ENCODE results near the gene PPM1H.

The PPM1H gene

DNA sequence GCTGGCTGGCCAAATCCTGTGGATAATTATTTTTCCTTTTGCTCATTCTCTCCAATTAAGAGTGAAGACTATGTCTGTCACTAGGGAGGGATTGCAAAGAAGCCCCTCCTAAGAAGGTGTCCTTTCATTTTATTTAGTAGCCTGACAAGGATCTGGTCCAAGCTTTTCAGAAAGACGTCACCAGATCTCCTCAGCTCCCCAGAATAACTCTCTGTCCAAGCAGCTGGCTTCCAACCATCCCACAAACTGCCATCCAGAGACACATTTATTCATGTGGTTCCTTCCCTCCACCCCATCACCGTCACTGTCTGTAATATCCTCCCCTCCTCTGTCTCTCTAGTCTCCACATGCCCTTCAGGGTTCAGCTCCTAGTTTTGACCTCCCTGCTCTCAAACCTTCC, 69.9 kb downstream of the PPM1H start:
- Mint-ChIP-seq H3K36me3 (ENCODE audit: low read depth) (no peaks in the 10 kb centered on the region), H3K4me1 (ENCODE audit: low read depth) (no peaks in the 10 kb centered on the region), H3K4me3 (no peak overlapping the region), H3K27me3 (no peaks in the 10 kb centered on the region), H3K9me3 (no peaks in the 10 kb centered on the region), H3K27ac (no peak overlapping the region)
- intact Hi-C loops (cut with micrococcal nuclease) = no loop called here

DNA sequence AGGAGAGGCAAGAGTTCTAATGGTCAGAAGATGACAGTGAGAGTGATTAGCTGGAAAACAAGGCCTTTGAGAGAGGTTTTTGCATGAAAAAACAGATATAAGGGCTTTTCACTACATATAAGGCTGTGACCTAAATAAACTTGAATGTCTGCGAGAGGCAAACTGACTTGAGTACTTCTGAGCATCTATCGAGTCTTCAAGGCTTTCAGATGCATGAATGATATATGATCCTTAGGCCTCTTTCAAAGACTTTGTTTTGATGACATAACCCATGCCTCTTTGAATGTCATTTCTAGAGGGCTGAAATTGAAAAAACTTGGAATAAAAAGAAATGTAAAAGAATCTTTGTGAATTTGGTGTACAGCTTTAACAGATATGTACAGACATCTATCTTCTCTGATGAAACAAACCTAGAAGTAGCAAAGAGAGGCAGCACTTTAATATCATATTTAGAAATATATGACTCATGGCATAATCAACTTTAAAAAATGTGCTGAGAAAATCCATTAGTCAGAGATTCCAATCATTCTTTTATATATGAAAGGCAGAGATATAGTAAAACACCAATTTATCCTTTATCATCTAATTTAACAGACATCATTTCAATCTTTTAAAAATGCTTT, 72.6 kb downstream of the PPM1H start:
- intact Hi-C loops (cut with micrococcal nuclease) = no loop called here
- H3K9me3 Mint-ChIP-seq = no peaks in the 10 kb centered on the region

DNA sequence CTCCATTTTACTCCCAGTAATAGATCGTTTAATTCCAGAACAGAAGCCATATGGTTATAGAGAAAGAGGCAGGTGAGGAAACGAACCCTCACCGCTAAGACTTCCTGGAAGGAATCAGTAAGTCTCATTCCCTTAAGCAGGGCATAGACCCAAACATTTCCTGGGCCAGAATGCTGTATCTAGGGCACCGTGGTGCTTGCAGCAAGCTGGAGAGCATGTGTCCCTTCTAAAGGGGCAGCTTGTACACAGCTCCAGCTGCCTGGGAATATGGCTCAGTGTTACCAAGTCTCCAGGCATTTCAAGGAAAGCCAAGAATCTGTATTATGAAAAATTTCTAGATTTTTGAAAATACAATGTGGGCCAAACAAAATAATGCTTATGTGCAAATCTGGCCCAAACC, 73.4 kb downstream of the PPM1H start:
- no peaks in the 10 kb centered on the region for H3K36me3 Mint-ChIP-seq (ENCODE audit: low read depth)
- intact Hi-C loops (cut with micrococcal nuclease) = no loop called here
- no peaks in the 10 kb centered on the region for H3K9me3 Mint-ChIP-seq
- H3K4me1 Mint-ChIP-seq (ENCODE audit: low read depth) = peaks cover 6% of the 10 kb centered on the region
- no peak overlapping the region for H3K27ac Mint-ChIP-seq
- H3K4me3 Mint-ChIP-seq = no peak overlapping the region
- H3K27me3 Mint-ChIP-seq = no peaks in the 10 kb centered on the region

More for the DNA sequence above, 72.6 kb downstream of the PPM1H start:
- no peak overlapping the region for H3K4me3 Mint-ChIP-seq
- no peak overlapping the region for H3K27ac Mint-ChIP-seq
- H3K27me3 Mint-ChIP-seq = no peaks in the 10 kb centered on the region
- no peaks in the 10 kb centered on the region for H3K36me3 Mint-ChIP-seq (ENCODE audit: low read depth)
- peaks cover 6% of the 10 kb centered on the region for H3K4me1 Mint-ChIP-seq (ENCODE audit: low read depth)

DNA sequence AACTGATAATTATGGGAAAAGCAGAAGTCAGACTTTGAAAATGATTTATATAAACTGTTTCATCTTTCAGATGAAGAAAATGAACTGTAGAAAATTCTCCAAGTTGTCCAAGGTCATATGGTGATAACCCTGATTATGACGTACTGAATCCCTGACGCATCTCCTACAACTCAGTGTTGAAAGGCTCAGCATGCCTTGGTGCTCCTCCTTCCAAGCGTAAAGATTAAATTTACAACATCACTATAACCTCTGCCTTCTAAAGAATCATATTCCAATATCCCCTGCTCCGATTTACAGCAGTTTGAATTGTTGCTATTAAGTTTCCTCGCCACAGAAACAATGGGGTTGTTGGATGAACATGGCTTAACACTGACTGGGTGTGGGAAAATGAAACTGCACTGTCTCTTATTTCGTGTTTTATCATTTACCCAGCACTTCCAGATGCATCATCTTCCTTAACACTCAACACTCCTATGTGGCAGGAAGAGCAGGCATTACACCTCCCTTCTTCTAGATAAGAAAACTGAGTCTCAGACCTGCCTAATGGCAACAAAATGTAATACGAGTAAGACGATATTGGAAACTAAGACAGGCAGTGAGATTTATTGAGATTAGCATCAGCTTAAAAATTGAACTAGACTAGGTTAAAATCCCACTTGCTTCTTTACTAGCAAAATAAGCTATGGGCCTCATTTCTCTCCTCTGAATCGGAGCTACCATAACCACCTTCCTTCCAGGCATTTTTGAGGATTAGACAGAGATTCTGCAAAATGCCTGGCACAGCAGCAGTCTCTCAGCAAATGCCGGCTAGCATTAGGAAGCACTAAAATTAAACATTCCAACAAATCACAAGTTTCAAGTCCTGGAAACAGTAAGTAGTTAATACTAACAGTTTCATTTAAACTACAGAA, 74.2 kb downstream of the PPM1H start:
- H3K27ac Mint-ChIP-seq = no peak overlapping the region

DNA sequence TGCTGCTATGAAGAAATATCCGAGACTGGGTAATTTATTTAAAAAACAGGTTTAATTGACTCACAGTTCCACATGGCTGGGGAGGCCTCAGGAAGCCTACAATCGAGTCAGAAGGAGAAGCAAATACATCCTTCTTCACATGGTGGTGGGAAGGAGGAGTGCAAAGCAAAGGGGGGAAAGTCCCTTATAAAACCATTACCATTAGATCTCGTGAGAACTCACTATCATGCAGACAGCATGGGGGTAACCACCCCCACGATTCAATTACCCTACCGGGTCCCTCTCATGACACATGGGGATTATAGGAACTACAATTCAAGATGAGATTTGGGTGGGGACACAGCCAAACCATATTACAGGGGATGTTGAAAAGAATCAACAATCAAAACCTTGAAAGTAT, 74.9 kb downstream of the PPM1H start:
- H3K36me3 Mint-ChIP-seq (ENCODE audit: low read depth) = no peaks in the 10 kb centered on the region
- H3K4me1 Mint-ChIP-seq (ENCODE audit: low read depth) = peaks cover 6% of the 10 kb centered on the region
- no peaks in the 10 kb centered on the region for H3K27me3 Mint-ChIP-seq
- H3K27ac Mint-ChIP-seq = no peak overlapping the region
- H3K4me3 Mint-ChIP-seq = no peak overlapping the region
- intact Hi-C loops (cut with micrococcal nuclease) = no loop called here
- no peaks in the 10 kb centered on the region for H3K9me3 Mint-ChIP-seq

More for the DNA sequence above, 74.2 kb downstream of the PPM1H start:
- Mint-ChIP-seq H3K36me3 (ENCODE audit: low read depth) (no peaks in the 10 kb centered on the region), H3K27me3 (no peaks in the 10 kb centered on the region), H3K4me1 (ENCODE audit: low read depth) (peaks cover 6% of the 10 kb centered on the region), H3K4me3 (no peak overlapping the region), H3K9me3 (no peaks in the 10 kb centered on the region)
- intact Hi-C loops (cut with micrococcal nuclease) = no loop called here

DNA sequence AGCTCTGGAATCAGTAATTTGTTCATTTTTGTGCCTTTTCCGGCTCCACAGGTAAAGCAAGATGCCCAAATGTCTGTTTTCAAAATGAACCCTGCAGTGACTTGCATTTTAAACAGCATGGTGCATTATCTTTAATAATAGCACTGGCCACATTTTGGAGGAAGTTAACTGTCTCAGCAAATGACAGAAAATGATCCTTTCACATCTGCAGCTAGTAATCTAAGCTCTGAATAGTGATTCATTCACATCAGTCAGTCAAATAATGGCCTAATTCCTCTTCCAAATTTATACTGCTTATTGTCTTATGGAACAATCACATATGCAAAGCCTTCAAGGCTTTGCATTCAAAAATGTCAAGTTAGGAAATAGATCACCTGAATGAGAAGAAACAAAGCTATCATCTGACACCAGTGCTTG, 75.6 kb downstream of the PPM1H start:
- H3K27ac Mint-ChIP-seq = no peak overlapping the region
- no peaks in the 10 kb centered on the region for H3K9me3 Mint-ChIP-seq
- no peak overlapping the region for H3K4me3 Mint-ChIP-seq
- peaks cover 6% of the 10 kb centered on the region for H3K4me1 Mint-ChIP-seq (ENCODE audit: low read depth)
- H3K36me3 Mint-ChIP-seq (ENCODE audit: low read depth) = no peaks in the 10 kb centered on the region
- intact Hi-C loops (cut with micrococcal nuclease) = no loop called here
- H3K27me3 Mint-ChIP-seq = no peaks in the 10 kb centered on the region

DNA sequence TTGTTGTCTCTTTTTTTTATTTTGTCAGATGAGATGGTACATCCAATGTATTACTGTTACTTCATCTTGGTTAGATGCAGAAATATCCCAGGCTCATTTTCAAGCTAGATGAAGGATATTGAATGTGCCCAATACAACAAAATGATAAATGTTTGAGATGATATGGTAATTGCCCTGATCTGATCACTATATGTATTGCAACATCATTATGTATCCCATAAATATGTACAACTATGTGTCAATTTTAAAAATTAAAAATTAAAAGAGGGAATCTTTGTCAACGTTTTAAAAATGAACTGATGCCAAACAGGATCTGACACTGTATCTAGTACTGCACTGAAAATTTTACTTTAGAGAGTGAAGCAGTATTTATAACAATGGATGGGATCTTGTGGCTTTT, 78.5 kb downstream of the PPM1H start:
- H3K27me3 Mint-ChIP-seq = no peaks in the 10 kb centered on the region
- H3K36me3 Mint-ChIP-seq (ENCODE audit: low read depth) = no peaks in the 10 kb centered on the region
- H3K4me3 Mint-ChIP-seq = no peak overlapping the region
- H3K27ac Mint-ChIP-seq = no peak overlapping the region
- peaks cover 6% of the 10 kb centered on the region for H3K4me1 Mint-ChIP-seq (ENCODE audit: low read depth)
- intact Hi-C loops (cut with micrococcal nuclease) = no loop called here
- H3K9me3 Mint-ChIP-seq = no peaks in the 10 kb centered on the region

DNA sequence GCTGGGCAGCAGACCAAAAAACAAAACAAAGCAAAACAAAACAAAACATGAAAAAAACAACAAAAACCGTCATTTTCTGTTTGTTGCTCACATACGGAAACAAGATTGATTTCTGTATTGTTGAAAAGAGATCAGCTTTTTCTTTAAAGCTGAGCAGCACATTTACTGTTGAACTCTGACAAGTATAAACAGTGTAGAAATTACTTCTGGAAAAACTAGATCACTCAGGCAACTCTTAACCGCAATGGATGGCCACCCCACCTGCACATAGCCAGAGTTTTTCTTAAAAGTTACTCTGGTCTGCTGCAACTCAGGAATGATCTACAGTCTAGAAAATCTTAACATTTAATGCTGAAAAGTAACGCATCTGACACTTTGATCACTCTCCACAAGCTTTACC, 80.9 kb downstream of the PPM1H start:
- Mint-ChIP-seq H3K9me3 (no peaks in the 10 kb centered on the region), H3K36me3 (ENCODE audit: low read depth) (no peaks in the 10 kb centered on the region), H3K27me3 (no peaks in the 10 kb centered on the region), H3K4me1 (ENCODE audit: low read depth) (no peaks in the 10 kb centered on the region), H3K27ac (no peak overlapping the region), H3K4me3 (no peak overlapping the region)
- intact Hi-C loops (cut with micrococcal nuclease) = no loop called here

DNA sequence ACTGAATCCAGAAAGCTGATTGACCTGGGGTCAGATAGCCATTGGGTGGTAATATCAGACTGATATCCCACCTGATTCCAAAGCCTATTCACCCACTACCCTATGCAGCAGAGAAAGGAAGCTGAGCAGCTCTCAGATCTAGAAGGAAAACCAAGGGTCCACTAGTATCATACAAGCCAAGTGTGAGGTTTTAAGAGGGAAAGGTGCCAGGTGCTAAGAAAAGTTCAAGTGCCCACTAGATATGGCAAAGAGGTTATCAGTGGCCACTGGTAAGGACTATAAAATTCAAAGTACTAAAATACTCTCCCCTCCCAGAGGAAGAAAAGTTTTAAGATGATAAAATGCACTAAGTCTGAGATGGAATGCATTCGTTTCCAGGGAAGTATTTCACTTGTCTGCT, 85.6 kb downstream of the PPM1H start:
- H3K27ac Mint-ChIP-seq = no peak overlapping the region

DNA sequence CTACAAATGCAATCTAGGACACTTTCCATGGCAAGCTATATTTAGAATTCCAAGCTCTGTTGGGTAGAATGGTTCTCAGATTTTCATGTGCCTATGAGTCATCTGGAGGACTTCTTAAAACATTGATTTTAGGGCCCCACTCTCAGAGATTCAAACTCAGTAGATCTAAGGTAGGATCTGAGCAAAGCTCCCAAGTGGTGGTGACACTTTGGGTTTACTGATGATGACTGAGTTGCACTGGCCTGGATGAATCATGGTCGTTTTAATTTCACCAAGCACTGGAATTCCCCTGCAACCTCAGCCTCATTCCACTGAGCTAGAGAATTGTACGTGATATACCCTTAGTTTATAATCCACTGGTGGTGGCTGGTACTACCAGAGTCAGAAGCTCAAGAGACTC, 86.5 kb downstream of the PPM1H start:
- H3K4me3 Mint-ChIP-seq = no peak overlapping the region
- intact Hi-C loops (cut with micrococcal nuclease) = no loop called here
- no peak overlapping the region for H3K27ac Mint-ChIP-seq
- no peaks in the 10 kb centered on the region for H3K36me3 Mint-ChIP-seq (ENCODE audit: low read depth)
- peaks cover 12% of the 10 kb centered on the region for H3K4me1 Mint-ChIP-seq (ENCODE audit: low read depth)
- H3K9me3 Mint-ChIP-seq = no peaks in the 10 kb centered on the region
- no peaks in the 10 kb centered on the region for H3K27me3 Mint-ChIP-seq

More for the DNA sequence above, 85.6 kb downstream of the PPM1H start:
- H3K36me3 Mint-ChIP-seq (ENCODE audit: low read depth) = no peaks in the 10 kb centered on the region
- no peak overlapping the region for H3K4me3 Mint-ChIP-seq
- intact Hi-C loops (cut with micrococcal nuclease) = no loop called here
- H3K9me3 Mint-ChIP-seq = no peaks in the 10 kb centered on the region
- peaks cover 12% of the 10 kb centered on the region for H3K4me1 Mint-ChIP-seq (ENCODE audit: low read depth)
- H3K27me3 Mint-ChIP-seq = no peaks in the 10 kb centered on the region

DNA sequence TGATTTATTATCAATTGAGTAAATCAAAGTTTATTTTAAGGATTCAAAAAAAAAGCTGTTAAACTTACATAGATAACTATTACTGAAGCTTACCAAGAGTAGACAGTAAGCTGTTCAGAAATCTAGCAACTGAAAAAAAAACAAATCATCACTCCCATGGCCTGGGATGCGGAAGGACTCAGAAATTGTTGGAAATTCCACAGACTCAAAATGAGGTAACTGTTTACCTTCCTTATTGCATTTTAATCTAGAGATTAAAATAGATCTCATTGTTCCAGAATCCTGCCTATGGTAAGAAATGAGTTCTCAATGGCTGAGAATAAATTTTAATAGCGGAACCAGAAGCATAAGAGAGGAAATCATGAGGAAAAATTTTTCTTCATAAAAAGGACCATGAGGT, 87.2 kb downstream of the PPM1H start:
- H3K36me3 Mint-ChIP-seq (ENCODE audit: low read depth) = no peaks in the 10 kb centered on the region
- H3K4me3 Mint-ChIP-seq = no peak overlapping the region
- H3K27me3 Mint-ChIP-seq = no peaks in the 10 kb centered on the region
- H3K27ac Mint-ChIP-seq = no peak overlapping the region
- no peaks in the 10 kb centered on the region for H3K9me3 Mint-ChIP-seq
- intact Hi-C loops (cut with micrococcal nuclease) = no loop called here
- peaks cover 12% of the 10 kb centered on the region for H3K4me1 Mint-ChIP-seq (ENCODE audit: low read depth)

DNA sequence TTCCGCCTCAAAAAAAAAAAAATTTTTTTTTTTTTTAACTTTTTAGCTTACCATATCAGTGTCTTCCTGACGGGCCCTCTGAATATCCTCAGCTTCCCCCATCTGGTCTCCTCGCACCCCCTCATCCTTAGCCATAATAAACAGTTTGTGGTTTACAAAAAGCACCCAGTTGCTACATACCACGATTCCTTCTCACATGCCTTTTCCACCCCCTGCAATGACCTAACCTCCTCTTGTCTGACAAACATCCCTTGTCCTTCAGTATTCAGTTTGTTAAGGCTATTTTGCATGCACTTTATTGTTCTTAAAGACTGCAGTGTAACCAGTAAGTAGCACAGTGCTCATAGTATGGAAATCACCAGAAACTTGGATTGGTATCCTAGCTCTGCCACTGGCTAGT, 88.5 kb downstream of the PPM1H start:
- no peaks in the 10 kb centered on the region for H3K36me3 Mint-ChIP-seq (ENCODE audit: low read depth)
- intact Hi-C loops (cut with micrococcal nuclease) = no loop called here
- H3K4me3 Mint-ChIP-seq = no peak overlapping the region
- H3K4me1 Mint-ChIP-seq (ENCODE audit: low read depth) = peaks cover 17% of the 10 kb centered on the region
- H3K27me3 Mint-ChIP-seq = no peaks in the 10 kb centered on the region
- H3K27ac Mint-ChIP-seq = no peak overlapping the region
- no peaks in the 10 kb centered on the region for H3K9me3 Mint-ChIP-seq

DNA sequence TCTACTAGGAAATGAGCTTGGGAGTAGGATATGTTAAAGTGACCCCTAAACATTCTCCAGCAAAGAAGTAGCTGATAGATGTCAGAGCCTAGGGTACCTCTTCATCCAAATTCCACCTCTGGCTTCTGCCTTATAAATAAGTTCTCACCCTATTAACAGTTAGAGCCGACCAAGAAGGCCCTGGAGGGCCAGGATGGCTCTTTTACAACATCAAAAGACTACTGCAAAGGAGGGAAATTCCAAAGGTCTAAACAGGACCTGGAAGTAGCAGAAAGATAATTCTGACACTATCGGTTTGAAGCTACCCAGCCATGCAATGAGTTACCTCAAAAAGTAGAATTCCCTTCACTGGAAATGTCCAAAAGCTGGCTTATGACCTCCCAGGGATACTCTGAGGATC, 90.0 kb downstream of the PPM1H start:
- no peak overlapping the region for H3K4me3 Mint-ChIP-seq
- peaks cover 29% of the 10 kb centered on the region for H3K4me1 Mint-ChIP-seq (ENCODE audit: low read depth)
- no peaks in the 10 kb centered on the region for H3K27me3 Mint-ChIP-seq
- peaks cover 9% of the 10 kb centered on the region for H3K9me3 Mint-ChIP-seq
- intact Hi-C loops (cut with micrococcal nuclease) = no loop called here
- no peaks in the 10 kb centered on the region for H3K36me3 Mint-ChIP-seq (ENCODE audit: low read depth)
- H3K27ac Mint-ChIP-seq = no peak overlapping the region

DNA sequence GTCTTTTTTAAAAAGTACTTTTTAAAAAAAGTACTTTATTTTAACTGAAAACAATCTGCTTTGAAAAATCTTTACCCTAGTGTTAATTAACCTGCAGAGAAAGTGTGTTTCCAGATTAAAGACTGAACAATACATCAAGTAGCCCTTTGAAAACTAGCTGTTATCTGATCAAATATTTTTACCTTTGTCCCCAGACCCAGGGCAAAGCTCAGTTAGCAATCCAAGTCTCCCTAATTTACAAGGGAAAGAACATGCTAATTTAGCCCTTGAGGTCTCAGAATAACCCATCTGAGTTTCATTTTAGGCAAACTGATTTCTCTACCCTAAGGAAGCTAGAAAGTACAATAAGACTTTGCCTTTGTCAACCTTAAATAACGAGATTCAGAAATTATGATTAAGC, 91.2 kb downstream of the PPM1H start:
- intact Hi-C loops (cut with micrococcal nuclease) = no loop called here
- H3K9me3 Mint-ChIP-seq = peaks cover 9% of the 10 kb centered on the region
- no peak overlapping the region for H3K27ac Mint-ChIP-seq
- no peaks in the 10 kb centered on the region for H3K27me3 Mint-ChIP-seq
- H3K36me3 Mint-ChIP-seq (ENCODE audit: low read depth) = no peaks in the 10 kb centered on the region
- peaks cover 29% of the 10 kb centered on the region for H3K4me1 Mint-ChIP-seq (ENCODE audit: low read depth)
- no peak overlapping the region for H3K4me3 Mint-ChIP-seq
